GM08714 (cell line): Measurements from ENCODE around the gene CCDC24.

Source experiments
- H3K4me3 ChIP-seq: fragments of 200-500 bp; sonication (Bioruptor generic); 2 replicates; pipeline ENCODE4 v1.5.1; 2014; ENCODE audit warnings: mild to moderate bottlenecking, low read length, inconsistent platforms
- ZNF274 ChIP-seq: IDR thresholded peaks from 2 replicates; pipeline ENCODE4 v1.6.1; 2012; ENCODE audit warnings: mild to moderate bottlenecking, low read depth, low read length

The CCDC24 gene

GRCh38 chr1:43994794-43995790 is 3.7 kb downstream of the CCDC24 start:
- H3K4me3 ChIP-seq: no peak overlapping the region
- TF ChIP-seq ZNF274: no peak

GRCh38 chr1:43995984-43996732 is 4.8 kb downstream of the CCDC24 start:
- no peak overlapping the region for H3K4me3 ChIP-seq
- no peak for TF ChIP-seq ZNF274

GRCh38 chr1:43996733-43997115 is 5.3 kb downstream of the CCDC24 start:
- no peak for TF ChIP-seq ZNF274
- no peak overlapping the region for H3K4me3 ChIP-seq

GRCh38 chr1:43997295-43997999 is 6.0 kb downstream of the CCDC24 start:
- H3K4me3 ChIP-seq: no peak overlapping the region
- TF ChIP-seq ZNF274: no peak

GRCh38 chr1:43998000-43998378 is 6.6 kb downstream of the CCDC24 start:
- no peak for TF ChIP-seq ZNF274
- no peak overlapping the region for H3K4me3 ChIP-seq

- no peak for TF ChIP-seq ZNF274
- no peak overlapping the region for H3K4me3 ChIP-seq
Observed at GRCh38 chr1:43999455-43999854, 8.1 kb downstream of the CCDC24 start.

GRCh38 chr1:44000122-44000665 is 8.8 kb downstream of the CCDC24 start:
- H3K4me3 ChIP-seq: no peak overlapping the region
- no peak for TF ChIP-seq ZNF274

GRCh38 chr1:44002165-44002564 is 10.8 kb downstream of the CCDC24 start:
- no peak for TF ChIP-seq ZNF274
- no peak overlapping the region for H3K4me3 ChIP-seq

- H3K4me3 ChIP-seq: no peak overlapping the region
- TF ChIP-seq ZNF274: no peak
Observed at GRCh38 chr1:44002606-44003157, 11.3 kb downstream of the CCDC24 start.

GRCh38 chr1:44008259-44008658 is 16.9 kb downstream of the CCDC24 start:
- H3K4me3 ChIP-seq: no peak overlapping the region
- no peak for TF ChIP-seq ZNF274

GRCh38 chr1:44010935-44011471 is 19.6 kb downstream of the CCDC24 start:
- TF ChIP-seq ZNF274: no peak
- H3K4me3 ChIP-seq: no peak overlapping the region

GRCh38 chr1:44012404-44012803 is 21.0 kb downstream of the CCDC24 start:
- no peak for TF ChIP-seq ZNF274
- H3K4me3 ChIP-seq: no peak overlapping the region

- no peak overlapping the region for H3K4me3 ChIP-seq
- no peak for TF ChIP-seq ZNF274
Observed at GRCh38 chr1:44012941-44013609, 21.7 kb downstream of the CCDC24 start.

- TF ChIP-seq ZNF274: no peak
- H3K4me3 ChIP-seq: no peak overlapping the region
Observed at GRCh38 chr1:44013949-44014348, 22.6 kb downstream of the CCDC24 start.
